K562 (cell line): ENCODE data around the gene MED15. TPM values are rescaled to one million over a fixed set of nuclear protein-coding genes. Genes with fewer than 3 reads are reported as not detected.

ENCODE experiments used
- C11orf30 ChIP-seq: fragments of 450-650 bp; IDR thresholded peaks from 2 replicates; pipeline ENCODE4 v1.6.1; 2016; ENCODE audit warnings: low read depth, mild to moderate bottlenecking
- CHAMP1 ChIP-seq: fragments of 450-650 bp; IDR thresholded peaks from 2 replicates; pipeline ENCODE4 v1.6.1; 2016; ENCODE audit warnings: mild to moderate bottlenecking
- CLOCK ChIP-seq: fragments of 250-450 bp; sonication (Bioruptor Pico); IDR thresholded peaks from 2 replicates; pipeline ENCODE4 v1.4.0; 2020; ENCODE audit warnings: mild to moderate bottlenecking, moderate library complexity, borderline replicate concordance
- CREB1 ChIP-seq, 2 experiments: sonication (generic) in 1 of 2; formaldehyde crosslinking in 1 of 2; IDR thresholded peaks; 2 replicates each; pipeline versions ENCODE4 v1.6.1 to v1.8.0; 2012 to 2022; ENCODE audit warnings: inconsistent platforms in 1 of 2, mild to moderate bottlenecking in 1 of 2, missing genetic modification reagents in 1 of 2, moderate library complexity in 1 of 2
- HDAC8 ChIP-seq: fragments of 450-650 bp; IDR thresholded peaks from 2 replicates; pipeline ENCODE4 v1.6.1; 2016; ENCODE audit warnings: mild to moderate bottlenecking, missing genetic modification characterization, moderate library complexity, missing compliant biosample characterization
- HSF4 ChIP-seq: fragments of 250-450 bp; sonication (Bioruptor Pico); IDR thresholded peaks from 2 replicates; pipeline ENCODE4 v2.1.2; 2022; ENCODE audit warnings: mild to moderate bottlenecking, moderate library complexity, borderline replicate concordance
- IFI16 ChIP-seq: fragments of 250-450 bp; sonication (Bioruptor Pico); IDR thresholded peaks from 2 replicates; pipeline ENCODE4 v2.1.2; 2022; ENCODE audit warnings: mild to moderate bottlenecking, inconsistent platforms
- L3MBTL2 ChIP-seq: fragments of 450-650 bp; IDR thresholded peaks from 2 replicates; pipeline ENCODE4 v1.6.1; 2016; ENCODE audit warnings: mild to moderate bottlenecking, moderate library complexity
- MCM3 ChIP-seq: fragments of 450-650 bp; IDR thresholded peaks from 2 replicates; pipeline ENCODE4 v1.6.1; 2016
- MTA1 ChIP-seq: fragments of 450-650 bp; IDR thresholded peaks from 2 replicates; pipeline ENCODE4 v1.6.1; 2017; ENCODE audit warnings: borderline replicate concordance
- MTA2 ChIP-seq: fragments of 450-650 bp; IDR thresholded peaks from 2 replicates; pipeline ENCODE4 v1.6.1; 2016; ENCODE audit warnings: low read depth
- NFRKB ChIP-seq: fragments of 450-650 bp; IDR thresholded peaks from 2 replicates; pipeline ENCODE4 v1.6.1; 2016; ENCODE audit warnings: low read depth
- THRB ChIP-seq: fragments of 450-650 bp; formaldehyde crosslinking; conservative IDR thresholded peaks from 2 replicates; pipeline ENCODE4 v1.4.0; 2022; ENCODE audit warnings: mild to moderate bottlenecking, missing genetic modification characterization
- TSHZ1 ChIP-seq: fragments of 250-450 bp; sonication (Bioruptor Pico); IDR thresholded peaks from 2 replicates; pipeline ENCODE4 v1.4.0; 2020; ENCODE audit warnings: mild to moderate bottlenecking, moderate library complexity
- ZBTB2 ChIP-seq: fragments of 450-650 bp; IDR thresholded peaks from 2 replicates; pipeline ENCODE4 v1.6.1; 2016; ENCODE audit warnings: antibody characterized with exemption
- ZNF785 ChIP-seq: fragments of 250-450 bp; sonication (Bioruptor Pico); IDR thresholded peaks from 2 replicates; pipeline ENCODE4 v1.4.0; 2020; ENCODE audit warnings: mild to moderate bottlenecking
- polyA plus RNA-seq, 8 experiments: library from polyadenylated mRNA; depleted of rRNA in 4 of 8; stranded (reverse) in 5 of 8; unstranded in 3 of 8; fragments of >200 nt; fragmentation: Nextera tagmentation in 2 of 8; fragmentation: Illumina TruSeq in 1 of 8; extraction: Ambion mirVana in 2 of 8; extraction: Trizol in 1 of 8; gene quantifications; 2 replicates each; pipeline versions ENCODE4 v1.2.1 to v1.2.3, GENCODE V29; 2011 to 2014; ENCODE audit warnings: inconsistent platforms in 1 of 8, missing spikeins in 1 of 8
- total RNA-seq, 7 experiments: library from RNA; depleted of rRNA in 6 of 7; stranded (reverse); fragments of >200 nt in 6 of 7; fragmentation: Illumina TruSeq in 2 of 7; extraction: Trizol in 2 of 7; gene quantifications; 2 replicates each; pipeline versions ENCODE4 v1.2.1 to v1.2.3, GENCODE V29; 2011 to 2021; ENCODE audit warnings: low replicate concordance in 1 of 7

The MED15 gene
- total and polyA plus RNA-seq, 9 of the 15 experiments (the other 6 are each of a cell fraction or from before 2014, with no cell fraction given) = 4.0 to 271 (median 60.1) TPM

GRCh38 chr22:20494978-20495860 lies 12.2 kb upstream of the MED15 start, which contains the start of gene KLHL22 (continued):
- TF ChIP-seq CLOCK (no peak), THRB (CRISPR knock-in tag) (no peak), MTA2 (no peak), TSHZ1 (CRISPR knock-in tag) (no peak), MTA1 (no peak), NFRKB (no peak), L3MBTL2 (no peak), C11orf30 (no peak), HSF4 (0 out of 2 replicates have a peak, but pooled peaks have one; percentile 70), CREB1 (IDR thresholded peaks at IDR 0.05) (0 out of 2 replicates have a peak, but pooled peaks have one; percentile 53), CREB1 (CRISPR knock-in tag; IDR thresholded peaks at IDR 0.05) (no peak), ZBTB2 (no peak), MCM3 (no peak), CHAMP1 (no peak), HDAC8 (tag) (peak; percentile 90), ZNF785 (CRISPR knock-in tag) (no peak), IFI16 (CRISPR knock-in tag) (no peak)
